ENCODE measurements around the gene PCCA.
"Not testable (repeated sequence)": the region's sequence is repeated elsewhere in the genome, so short reads cannot be mapped to it uniquely, and the experiment has no call there.

PCCA gene

DNA sequence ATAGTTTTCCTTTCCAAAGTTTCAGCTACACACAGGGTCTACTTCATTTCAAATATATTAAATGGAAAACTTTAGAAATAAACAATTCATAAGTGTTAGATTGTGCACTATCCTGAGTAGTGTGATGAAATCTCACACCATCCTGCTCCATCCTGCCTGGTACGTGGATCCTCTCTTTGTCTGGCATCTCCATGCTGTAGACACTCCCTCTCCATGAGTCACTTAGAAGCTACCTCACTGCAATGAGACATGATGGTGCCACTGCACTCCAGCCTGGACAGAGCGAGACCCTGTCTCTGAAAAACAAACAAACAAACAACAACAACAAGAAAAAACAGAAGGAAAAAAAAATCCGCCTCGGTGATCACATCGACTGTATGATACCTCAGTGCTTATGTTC is 191.8 kb downstream of the PCCA start:
- ChIA-PET POLR2A (no interaction called here), CTCF (no interaction called here)
- TF ChIP-seq FOXA1 (IDR thresholded peaks at IDR 0.05) (no peak), CTBP1 (IDR thresholded peaks at IDR 0.05; ENCODE audit: borderline replicate concordance) (no peak), ARNT (IDR thresholded peaks at IDR 0.05) (no peak), TARDBP (IDR thresholded peaks at IDR 0.05) (no peak), LEF1 (IDR thresholded peaks at IDR 0.05; ENCODE audit: borderline replicate concordance) (no peak), SP1 (IDR thresholded peaks at IDR 0.05) (no peak), SUZ12 (IDR thresholded peaks at IDR 0.05) (no peak), NFRKB (IDR thresholded peaks at IDR 0.05) (no peak), FOXM1 (IDR thresholded peaks at IDR 0.05; ENCODE audit: borderline replicate concordance) (no peak), HDGF (IDR thresholded peaks at IDR 0.05; ENCODE audit: borderline replicate concordance) (no peak), ELF4 (IDR thresholded peaks at IDR 0.05) (no peak), FOXK2 (IDR thresholded peaks at IDR 0.05) (no peak), BHLHE40 (IDR thresholded peaks at IDR 0.05; ENCODE audit: borderline replicate concordance) (no peak), L3MBTL2 (conservative IDR thresholded peaks at IDR 0.05) (no peak), ZNF384 (IDR thresholded peaks at IDR 0.05) (no peak)
- TF ChIP-seq, protein P1, sequence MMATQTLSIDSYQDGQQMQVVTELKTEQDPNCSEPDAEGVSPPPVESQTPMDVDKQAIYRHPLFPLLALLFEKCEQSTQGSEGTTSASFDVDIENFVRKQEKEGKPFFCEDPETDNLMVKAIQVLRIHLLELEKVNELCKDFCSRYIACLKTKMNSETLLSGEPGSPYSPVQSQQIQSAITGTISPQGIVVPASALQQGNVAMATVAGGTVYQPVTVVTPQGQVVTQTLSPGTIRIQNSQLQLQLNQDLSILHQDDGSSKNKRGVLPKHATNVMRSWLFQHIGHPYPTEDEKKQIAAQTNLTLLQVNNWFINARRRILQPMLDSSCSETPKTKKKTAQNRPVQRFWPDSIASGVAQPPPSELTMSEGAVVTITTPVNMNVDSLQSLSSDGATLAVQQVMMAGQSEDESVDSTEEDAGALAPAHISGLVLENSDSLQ (IDR thresholded peaks at IDR 0.05) = no peak
- no peak for DNase-seq (ENCODE audit: extremely low spot score)

DNA sequence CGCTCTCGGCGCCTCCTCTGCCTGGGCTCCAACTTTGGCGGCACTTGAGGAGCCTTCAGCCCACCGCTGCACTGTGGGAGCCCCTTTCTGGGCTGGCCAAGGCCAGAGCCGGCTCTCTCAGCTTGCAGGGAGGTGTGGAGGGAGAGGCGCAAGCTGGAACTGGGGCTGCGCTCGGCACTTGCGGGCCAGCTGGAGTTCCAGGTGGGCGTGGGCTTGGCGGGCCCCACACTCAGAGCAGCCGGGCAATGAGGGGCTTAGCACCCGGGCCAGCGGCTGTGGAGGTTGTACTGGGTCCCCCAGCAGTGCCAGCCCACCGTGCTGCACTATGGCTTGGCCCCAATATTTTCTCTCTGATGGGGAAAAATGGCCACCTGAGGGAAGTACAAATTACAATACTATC is 193.4 kb downstream of the PCCA start:
- POLR2A ChIA-PET; DNase-seq (ENCODE audit: extremely low spot score); CTCF ChIA-PET: not testable (repeated sequence)

DNA sequence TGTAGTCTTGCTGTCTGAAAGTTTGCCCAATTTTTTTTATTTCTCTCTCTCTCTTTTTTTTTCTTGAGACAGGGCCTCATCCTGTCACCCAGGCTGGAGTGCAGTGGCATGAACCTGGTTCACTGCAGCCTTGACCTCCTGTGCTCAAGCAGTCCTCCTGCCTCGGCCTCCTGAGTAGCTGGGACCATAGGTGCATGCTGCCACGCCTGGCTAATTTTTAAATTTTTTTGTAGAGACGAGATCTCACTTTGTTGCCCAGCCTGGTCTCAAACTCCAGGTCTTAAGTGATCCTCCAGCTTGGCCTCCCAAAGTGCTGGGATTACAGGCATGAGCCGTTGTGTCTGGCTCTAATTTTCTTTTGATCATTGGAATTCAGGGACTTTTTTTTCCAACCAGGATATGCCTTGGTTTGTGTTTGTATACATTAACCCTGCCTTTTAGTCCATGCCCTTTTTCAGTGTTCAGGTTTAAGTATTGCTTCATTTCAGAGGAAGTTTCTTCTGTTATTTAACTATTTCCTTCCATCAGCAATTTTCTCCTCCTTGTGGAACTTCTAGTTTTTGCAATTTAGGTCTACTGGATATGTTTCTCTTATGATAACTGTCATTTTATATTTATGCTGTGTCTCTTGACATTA is 201.4 kb downstream of the PCCA start:
- ChIA-PET POLR2A (no interaction called here), CTCF (interaction anchor here (0.6 to 0.7 kb wide), 2 partner anchors 31 to 57 kb away, joined by 3 to 4 read pairs; no protein-coding TSS in a partner anchor)
- DNase-seq (ENCODE audit: extremely low spot score) = no peak
- TF ChIP-seq ELF4 (IDR thresholded peaks at IDR 0.05) (no peak), TARDBP (IDR thresholded peaks at IDR 0.05) (no peak), FOXK2 (IDR thresholded peaks at IDR 0.05) (no peak), FOXA1 (IDR thresholded peaks at IDR 0.05) (no peak), FOXM1 (IDR thresholded peaks at IDR 0.05; ENCODE audit: borderline replicate concordance) (no peak), SUZ12 (IDR thresholded peaks at IDR 0.05) (no peak), CTBP1 (IDR thresholded peaks at IDR 0.05; ENCODE audit: borderline replicate concordance) (no peak), NFRKB (IDR thresholded peaks at IDR 0.05) (no peak), BHLHE40 (IDR thresholded peaks at IDR 0.05; ENCODE audit: borderline replicate concordance) (no peak), ARNT (IDR thresholded peaks at IDR 0.05) (no peak), ZNF384 (IDR thresholded peaks at IDR 0.05) (no peak), LEF1 (IDR thresholded peaks at IDR 0.05; ENCODE audit: borderline replicate concordance) (no peak), SP1 (IDR thresholded peaks at IDR 0.05) (no peak), L3MBTL2 (conservative IDR thresholded peaks at IDR 0.05) (no peak), HDGF (IDR thresholded peaks at IDR 0.05; ENCODE audit: borderline replicate concordance) (no peak)
- TF ChIP-seq, protein P1 (IDR thresholded peaks at IDR 0.05) = no peak

DNA sequence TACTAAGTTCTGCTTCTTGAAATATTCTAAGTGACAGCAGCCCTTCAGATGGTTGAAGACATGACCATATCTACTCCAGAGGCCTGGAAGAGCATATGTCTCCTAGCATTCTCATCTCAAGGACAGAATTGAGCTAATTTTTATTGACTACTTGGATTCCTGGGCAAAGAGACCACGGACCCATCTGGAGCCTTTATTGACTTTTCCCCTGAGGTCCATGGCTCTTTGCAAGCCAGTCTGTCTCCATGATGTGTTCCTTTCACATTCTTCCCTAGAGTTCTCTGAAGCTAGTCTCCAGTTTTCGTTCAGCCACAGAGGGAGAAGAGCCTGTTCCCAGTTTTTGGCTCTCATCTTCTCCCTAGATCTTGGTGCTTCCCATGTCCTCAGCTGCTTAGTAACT is 202.7 kb downstream of the PCCA start:
- POLR2A ChIA-PET = interaction anchor here (0.5 kb wide), 1 partner anchor 614 kb away, joined by 3 read pairs; no protein-coding TSS in a partner anchor
- CTCF ChIA-PET = no interaction called here
- TF ChIP-seq HDGF (IDR thresholded peaks at IDR 0.05; ENCODE audit: borderline replicate concordance) = no peak
- no peak for TF ChIP-seq ARNT (IDR thresholded peaks at IDR 0.05)
- TF ChIP-seq TARDBP (IDR thresholded peaks at IDR 0.05) = no peak
- no peak for DNase-seq (ENCODE audit: extremely low spot score)

DNA sequence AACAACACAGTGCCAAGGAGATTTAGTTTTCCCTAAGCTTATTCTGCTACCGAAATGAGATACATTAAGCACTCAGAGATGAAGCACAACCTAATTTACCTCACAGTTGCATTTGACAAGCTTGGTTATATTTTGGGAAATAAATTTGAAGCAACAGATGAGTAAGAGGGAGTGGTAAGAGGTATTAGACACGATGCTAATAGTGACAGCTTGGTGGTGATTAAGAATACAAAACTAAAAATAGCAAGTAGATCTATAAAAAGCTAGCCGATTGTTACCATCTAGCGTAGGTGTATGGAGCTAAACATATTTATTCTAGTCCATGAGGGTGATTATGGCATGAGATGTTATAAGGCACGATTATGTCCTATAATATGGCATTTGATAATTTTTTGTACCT is 208.5 kb downstream of the PCCA start:
- TF ChIP-seq FOXM1 (IDR thresholded peaks at IDR 0.05; ENCODE audit: borderline replicate concordance) (no peak), FOXA1 (IDR thresholded peaks at IDR 0.05) (no peak), ZNF384 (IDR thresholded peaks at IDR 0.05) (no peak), LEF1 (IDR thresholded peaks at IDR 0.05; ENCODE audit: borderline replicate concordance) (no peak), BHLHE40 (IDR thresholded peaks at IDR 0.05; ENCODE audit: borderline replicate concordance) (no peak), ARNT (IDR thresholded peaks at IDR 0.05) (no peak), CTBP1 (IDR thresholded peaks at IDR 0.05; ENCODE audit: borderline replicate concordance) (no peak), NFRKB (IDR thresholded peaks at IDR 0.05) (no peak), L3MBTL2 (conservative IDR thresholded peaks at IDR 0.05) (no peak), ELF4 (IDR thresholded peaks at IDR 0.05) (no peak), TARDBP (IDR thresholded peaks at IDR 0.05) (no peak), HDGF (IDR thresholded peaks at IDR 0.05; ENCODE audit: borderline replicate concordance) (no peak), SUZ12 (IDR thresholded peaks at IDR 0.05) (no peak), FOXK2 (IDR thresholded peaks at IDR 0.05) (no peak), SP1 (IDR thresholded peaks at IDR 0.05) (no peak)
- TF ChIP-seq, protein P1 (IDR thresholded peaks at IDR 0.05) = no peak
- no peak for DNase-seq (ENCODE audit: extremely low spot score)
- ChIA-PET POLR2A (no interaction called here), CTCF (no interaction called here)

DNA sequence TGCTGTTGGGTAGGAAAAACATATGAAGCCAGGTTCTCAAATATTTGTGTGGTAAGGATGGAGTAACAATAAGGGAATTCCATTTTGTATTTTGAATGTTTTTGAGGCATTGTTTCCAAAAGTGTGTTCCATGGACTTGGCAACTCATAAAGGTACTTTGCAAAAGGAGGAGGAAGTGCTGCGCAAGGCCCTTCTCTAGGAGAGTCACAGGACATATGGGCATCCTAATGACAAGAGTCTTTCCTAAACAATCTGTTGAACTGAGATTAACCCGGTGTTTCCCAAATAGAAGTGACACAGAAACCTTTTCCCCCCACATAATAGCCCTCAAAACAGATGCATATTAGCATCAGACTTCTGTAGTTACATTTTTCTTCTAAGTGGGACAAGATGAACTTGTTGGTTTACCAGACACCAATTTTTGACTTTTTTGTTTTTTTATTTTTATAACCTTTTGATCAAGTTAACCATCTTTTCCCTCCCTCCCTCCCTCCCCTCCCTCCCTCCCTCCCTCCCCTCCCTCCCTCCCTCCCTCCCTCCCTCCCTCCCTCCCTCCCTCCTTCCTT is 209.3 kb downstream of the PCCA start:
- DNase-seq (ENCODE audit: extremely low spot score) = no peak
- POLR2A ChIA-PET = no interaction called here
- TF ChIP-seq LEF1 (IDR thresholded peaks at IDR 0.05; ENCODE audit: borderline replicate concordance) (no peak), ZNF384 (IDR thresholded peaks at IDR 0.05) (no peak), ARNT (IDR thresholded peaks at IDR 0.05) (no peak), NFRKB (IDR thresholded peaks at IDR 0.05) (no peak), FOXA1 (IDR thresholded peaks at IDR 0.05) (no peak), HDGF (IDR thresholded peaks at IDR 0.05; ENCODE audit: borderline replicate concordance) (no peak), SUZ12 (IDR thresholded peaks at IDR 0.05) (no peak), FOXK2 (IDR thresholded peaks at IDR 0.05) (no peak), BHLHE40 (IDR thresholded peaks at IDR 0.05; ENCODE audit: borderline replicate concordance) (no peak)
- CTCF ChIA-PET = no interaction called here
